ENCODE data around the gene C3orf20.

C3orf20 gene

GRCh38 chr3:14783480-14784086 is 108.6 kb downstream of the C3orf20 start:
- H3K27ac ChIP-seq (ENCODE audit: low read depth in 2 of 2, low read length in 2 of 2) = no peak overlapping the region
- no peaks in the 10 kb centered on the region for H3K36me3 ChIP-seq (ENCODE audit: control insufficient read depth in 2 of 2, insufficient read depth in 2 of 2, low read length in 2 of 2)
- no peak overlapping the region for H3K9ac ChIP-seq (ENCODE audit: low read depth in 1 of 2, low read length in 2 of 2)
- no peaks in the 10 kb centered on the region for H3K27me3 ChIP-seq (ENCODE audit: control insufficient read depth in 2 of 2, insufficient read depth in 2 of 2, low read length in 2 of 2)
- H3K4me3 ChIP-seq (ENCODE audit: low read length in 2 of 2) = no peak overlapping the region
- peaks cover 0 to 3% of the 10 kb centered on the region in 2 donors for H3K9me3 ChIP-seq (ENCODE audit: control insufficient read depth in 2 of 2, low read length in 2 of 2)
- H3K4me1 ChIP-seq (ENCODE audit: control insufficient read depth in 2 of 2, insufficient read depth in 2 of 2, low read length in 2 of 2) = no peaks in the 10 kb centered on the region

- no peaks in the 10 kb centered on the region for H3K9me3 ChIP-seq (ENCODE audit: control insufficient read depth in 2 of 2, low read length in 2 of 2)
- H3K9ac ChIP-seq (ENCODE audit: low read depth in 1 of 2, low read length in 2 of 2) = no peak overlapping the region
- H3K4me3 ChIP-seq (ENCODE audit: low read length in 2 of 2) = no peak overlapping the region
- no peaks in the 10 kb centered on the region for H3K27me3 ChIP-seq (ENCODE audit: control insufficient read depth in 2 of 2, insufficient read depth in 2 of 2, low read length in 2 of 2)
- H3K27ac ChIP-seq (ENCODE audit: low read depth in 2 of 2, low read length in 2 of 2) = no peak overlapping the region
- no peaks in the 10 kb centered on the region for H3K4me1 ChIP-seq (ENCODE audit: control insufficient read depth in 2 of 2, insufficient read depth in 2 of 2, low read length in 2 of 2)
- no peaks in the 10 kb centered on the region for H3K36me3 ChIP-seq (ENCODE audit: control insufficient read depth in 2 of 2, insufficient read depth in 2 of 2, low read length in 2 of 2)
Measured at GRCh38 chr3:14784087-14784681, 109.2 kb downstream of the C3orf20 start.

DNA sequence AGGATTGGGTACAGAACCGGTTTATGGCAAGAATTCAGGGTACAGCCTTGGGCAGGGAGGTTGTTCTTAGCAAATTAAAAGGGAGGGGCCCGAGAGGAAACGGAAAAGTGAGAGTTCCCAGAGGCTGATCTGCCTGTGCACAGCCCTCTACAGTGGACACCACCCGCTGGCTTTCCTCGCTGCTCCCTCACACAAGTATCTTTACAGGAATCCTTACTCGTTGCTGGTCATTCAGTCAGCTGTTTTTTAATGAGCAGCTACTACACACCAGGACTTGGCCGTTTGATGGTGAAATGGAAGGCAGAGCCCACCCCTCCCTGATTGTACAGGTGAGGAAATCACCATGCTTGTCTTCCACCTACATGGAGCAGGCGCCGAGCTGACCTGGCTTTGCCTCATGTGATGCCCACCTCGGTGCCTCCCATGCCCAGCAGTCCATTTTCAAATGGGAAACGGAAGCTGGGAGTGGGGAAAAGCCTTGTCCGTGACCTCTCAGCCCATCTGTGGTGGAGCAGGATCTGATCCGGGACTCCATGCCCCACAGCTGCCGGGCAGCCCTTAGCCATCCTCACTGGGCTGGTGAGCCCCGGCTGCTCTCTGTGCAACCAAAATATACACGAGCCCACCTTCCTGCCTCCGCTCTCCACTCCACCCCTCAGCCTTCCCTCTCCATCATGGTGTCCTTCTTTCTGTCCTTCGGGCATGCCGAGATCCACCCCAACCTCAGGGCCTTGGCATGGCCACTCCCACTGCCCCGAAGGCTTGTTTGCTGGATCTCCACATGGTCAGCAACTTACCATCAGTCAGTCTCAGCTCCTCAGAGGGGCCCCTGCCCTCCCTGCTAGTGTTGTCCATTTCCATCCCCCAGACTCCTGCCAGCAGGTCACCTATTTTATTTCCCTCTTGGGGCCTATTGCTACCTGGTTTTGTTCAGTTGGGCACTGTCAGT is 110.5 kb downstream of the C3orf20 start:
- Histone ChIP-seq H3K27me3 (ENCODE audit: control insufficient read depth in 2 of 2, insufficient read depth in 2 of 2, low read length in 2 of 2) (peaks cover 0 to 4% of the 10 kb centered on the region in 2 donors), H3K9ac (ENCODE audit: low read depth in 1 of 2, low read length in 2 of 2) (no peak overlapping the region), H3K4me1 (ENCODE audit: control insufficient read depth in 2 of 2, insufficient read depth in 2 of 2, low read length in 2 of 2) (no peaks in the 10 kb centered on the region), H3K9me3 (ENCODE audit: control insufficient read depth in 2 of 2, low read length in 2 of 2) (no peaks in the 10 kb centered on the region), H3K4me3 (ENCODE audit: low read length in 2 of 2) (no peak overlapping the region), H3K36me3 (ENCODE audit: control insufficient read depth in 2 of 2, insufficient read depth in 2 of 2, low read length in 2 of 2) (no peaks in the 10 kb centered on the region), H3K27ac (ENCODE audit: low read depth in 2 of 2, low read length in 2 of 2) (no peak overlapping the region)

- H3K27me3 ChIP-seq (ENCODE audit: control insufficient read depth in 2 of 2, insufficient read depth in 2 of 2, low read length in 2 of 2) = peaks cover 0 to 7% of the 10 kb centered on the region in 2 donors
Measured at GRCh38 chr3:14786369-14786768, 111.4 kb downstream of the C3orf20 start.

GRCh38 chr3:14787630-14788029 is 112.7 kb downstream of the C3orf20 start:
- Histone ChIP-seq H3K27me3 (ENCODE audit: control insufficient read depth in 2 of 2, insufficient read depth in 2 of 2, low read length in 2 of 2) (peaks cover 0 to 7% of the 10 kb centered on the region in 2 donors), H3K27ac (ENCODE audit: low read depth in 2 of 2, low read length in 2 of 2) (no peak overlapping the region), H3K4me1 (ENCODE audit: control insufficient read depth in 2 of 2, insufficient read depth in 2 of 2, low read length in 2 of 2) (no peaks in the 10 kb centered on the region), H3K9ac (ENCODE audit: low read depth in 1 of 2, low read length in 2 of 2) (no peak overlapping the region), H3K9me3 (ENCODE audit: control insufficient read depth in 2 of 2, low read length in 2 of 2) (no peaks in the 10 kb centered on the region), H3K36me3 (ENCODE audit: control insufficient read depth in 2 of 2, insufficient read depth in 2 of 2, low read length in 2 of 2) (no peaks in the 10 kb centered on the region), H3K4me3 (ENCODE audit: low read length in 2 of 2) (no peak overlapping the region)

More at GRCh38 chr3:14786369-14786768, 111.4 kb downstream of the C3orf20 start:
- no peak overlapping the region for H3K4me3 ChIP-seq (ENCODE audit: low read length in 2 of 2)
- no peaks in the 10 kb centered on the region for H3K36me3 ChIP-seq (ENCODE audit: control insufficient read depth in 2 of 2, insufficient read depth in 2 of 2, low read length in 2 of 2)
- no peaks in the 10 kb centered on the region for H3K9me3 ChIP-seq (ENCODE audit: control insufficient read depth in 2 of 2, low read length in 2 of 2)
- no peak overlapping the region for H3K9ac ChIP-seq (ENCODE audit: low read depth in 1 of 2, low read length in 2 of 2)
- H3K4me1 ChIP-seq (ENCODE audit: control insufficient read depth in 2 of 2, insufficient read depth in 2 of 2, low read length in 2 of 2) = no peaks in the 10 kb centered on the region
- no peak overlapping the region for H3K27ac ChIP-seq (ENCODE audit: low read depth in 2 of 2, low read length in 2 of 2)

DNA sequence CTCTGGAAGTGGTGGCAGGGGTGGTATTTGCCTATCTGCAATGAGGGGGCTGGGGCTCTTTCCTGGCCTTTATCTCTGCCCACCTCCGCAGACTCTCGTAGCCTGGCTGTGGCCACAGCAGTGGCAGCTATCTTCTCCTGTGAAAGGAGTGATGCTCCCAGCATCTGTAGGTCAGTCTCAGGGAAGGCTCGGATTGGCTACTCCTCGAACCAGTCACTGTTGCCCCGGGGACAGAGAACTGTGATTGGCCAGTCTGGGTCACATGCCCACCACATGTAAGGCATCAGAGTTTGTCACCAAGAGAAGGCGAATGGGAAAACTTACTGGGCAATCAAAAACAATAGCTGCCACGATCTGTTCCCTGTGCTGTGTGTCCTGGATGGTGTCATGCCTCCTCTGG is 113.7 kb downstream of the C3orf20 start:
- no peaks in the 10 kb centered on the region for H3K36me3 ChIP-seq (ENCODE audit: control insufficient read depth in 2 of 2, insufficient read depth in 2 of 2, low read length in 2 of 2)
- peaks cover 0 to 7% of the 10 kb centered on the region in 2 donors for H3K27me3 ChIP-seq (ENCODE audit: control insufficient read depth in 2 of 2, insufficient read depth in 2 of 2, low read length in 2 of 2)
- no peak overlapping the region for H3K4me3 ChIP-seq (ENCODE audit: low read length in 2 of 2)
- H3K27ac ChIP-seq (ENCODE audit: low read depth in 2 of 2, low read length in 2 of 2) = no peak overlapping the region
- no peak overlapping the region for H3K9ac ChIP-seq (ENCODE audit: low read depth in 1 of 2, low read length in 2 of 2)
- H3K4me1 ChIP-seq (ENCODE audit: control insufficient read depth in 2 of 2, insufficient read depth in 2 of 2, low read length in 2 of 2) = no peaks in the 10 kb centered on the region
- H3K9me3 ChIP-seq (ENCODE audit: control insufficient read depth in 2 of 2, low read length in 2 of 2) = no peaks in the 10 kb centered on the region

DNA sequence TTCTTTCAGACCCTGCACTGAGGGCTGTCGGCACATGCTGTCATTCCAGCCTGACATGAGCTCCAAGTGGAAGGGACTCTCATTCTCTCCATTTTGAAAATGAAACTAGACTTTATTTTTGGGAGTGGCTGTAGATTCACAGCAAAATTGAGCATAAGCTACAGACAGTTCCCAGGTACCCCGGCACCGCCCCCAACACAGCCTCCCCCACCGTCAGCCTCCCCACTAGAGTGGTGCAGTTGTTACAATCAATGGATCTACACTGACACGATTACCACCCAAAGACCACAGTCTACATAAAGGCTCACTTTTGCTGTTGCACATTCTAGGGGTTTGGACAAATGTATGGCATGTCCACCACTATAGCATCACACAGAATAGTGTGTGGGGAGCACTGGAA is 114.3 kb downstream of the C3orf20 start:
- no peaks in the 10 kb centered on the region for H3K4me1 ChIP-seq (ENCODE audit: control insufficient read depth in 2 of 2, insufficient read depth in 2 of 2, low read length in 2 of 2)
- no peaks in the 10 kb centered on the region for H3K9me3 ChIP-seq (ENCODE audit: control insufficient read depth in 2 of 2, low read length in 2 of 2)

DNA sequence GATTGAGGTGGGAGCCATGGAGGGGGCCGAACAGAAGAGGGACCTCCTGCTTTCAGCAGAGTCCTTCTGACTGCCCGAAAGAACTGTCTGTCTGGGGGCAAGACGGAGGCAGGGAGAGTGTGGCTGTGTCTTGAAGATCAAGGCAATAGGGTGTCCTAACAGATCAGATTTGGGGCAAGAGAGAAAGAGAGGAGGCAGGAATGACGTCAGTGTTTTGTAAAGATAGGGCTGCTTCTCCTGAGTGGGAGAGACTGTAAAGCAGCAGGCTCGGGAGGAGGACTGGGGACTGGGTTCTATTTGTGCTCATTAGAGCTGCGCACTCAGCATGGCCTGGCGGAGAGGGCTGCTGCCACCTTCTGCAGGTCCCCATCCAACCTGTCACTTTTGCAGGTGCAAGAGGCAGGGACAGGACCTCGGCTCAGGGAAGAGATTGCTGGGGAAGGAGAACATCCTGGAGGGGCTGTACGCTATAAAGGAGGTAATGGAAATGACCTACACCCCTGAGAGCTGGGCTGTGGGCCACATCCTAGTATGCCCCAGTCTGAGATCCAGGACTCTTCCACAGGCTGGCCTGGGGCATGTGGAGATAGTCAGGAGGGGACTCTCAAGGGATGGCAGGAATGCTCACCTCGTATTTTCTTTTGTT is 114.8 kb downstream of the C3orf20 start:
- H3K4me1 ChIP-seq (ENCODE audit: control insufficient read depth in 2 of 2, insufficient read depth in 2 of 2, low read length in 2 of 2) = no peaks in the 10 kb centered on the region
- no peak overlapping the region for H3K4me3 ChIP-seq (ENCODE audit: low read length in 2 of 2)
- H3K27me3 ChIP-seq (ENCODE audit: control insufficient read depth in 2 of 2, insufficient read depth in 2 of 2, low read length in 2 of 2) = peaks cover 0 to 7% of the 10 kb centered on the region in 2 donors
- no peak overlapping the region for H3K9ac ChIP-seq (ENCODE audit: low read depth in 1 of 2, low read length in 2 of 2)
- H3K36me3 ChIP-seq (ENCODE audit: control insufficient read depth in 2 of 2, insufficient read depth in 2 of 2, low read length in 2 of 2) = no peaks in the 10 kb centered on the region
- no peaks in the 10 kb centered on the region for H3K9me3 ChIP-seq (ENCODE audit: control insufficient read depth in 2 of 2, low read length in 2 of 2)
- no peak overlapping the region for H3K27ac ChIP-seq (ENCODE audit: low read depth in 2 of 2, low read length in 2 of 2)

More for the DNA sequence above, 114.3 kb downstream of the C3orf20 start:
- H3K27ac ChIP-seq (ENCODE audit: low read depth in 2 of 2, low read length in 2 of 2) = no peak overlapping the region
- no peaks in the 10 kb centered on the region for H3K36me3 ChIP-seq (ENCODE audit: control insufficient read depth in 2 of 2, insufficient read depth in 2 of 2, low read length in 2 of 2)
- H3K4me3 ChIP-seq (ENCODE audit: low read length in 2 of 2) = no peak overlapping the region
- peaks cover 0 to 7% of the 10 kb centered on the region in 2 donors for H3K27me3 ChIP-seq (ENCODE audit: control insufficient read depth in 2 of 2, insufficient read depth in 2 of 2, low read length in 2 of 2)
- no peak overlapping the region for H3K9ac ChIP-seq (ENCODE audit: low read depth in 1 of 2, low read length in 2 of 2)

DNA sequence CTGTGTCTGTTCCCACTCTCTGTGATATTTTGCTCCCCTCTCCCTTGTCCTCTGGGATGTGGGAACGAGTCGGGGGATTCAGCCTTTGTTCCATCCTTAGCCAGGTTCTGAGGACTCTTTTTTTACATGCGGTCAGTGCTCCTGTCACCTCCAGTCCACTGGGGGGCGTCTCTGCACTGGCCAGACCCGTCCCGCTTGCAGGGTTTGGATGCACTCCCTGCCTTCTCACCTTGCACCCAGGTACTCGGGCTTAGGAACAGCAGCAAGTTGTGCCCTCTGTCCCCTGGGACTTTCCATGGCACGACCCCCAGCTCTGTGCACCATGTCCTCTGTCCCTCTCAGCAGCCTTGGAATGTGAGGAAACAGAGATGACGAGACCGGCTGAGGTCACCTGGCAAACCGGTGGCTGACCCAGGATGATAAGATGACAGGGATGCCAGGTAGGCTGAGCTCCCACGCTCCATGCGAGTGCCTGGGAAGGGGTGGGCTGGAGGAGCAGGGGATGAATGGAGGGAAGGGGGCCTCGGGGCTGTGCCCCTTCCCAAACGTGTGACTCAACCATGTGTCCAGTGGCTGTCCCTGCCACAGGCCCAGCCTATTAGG is 116.5 kb downstream of the C3orf20 start:
- H3K9ac ChIP-seq (ENCODE audit: low read depth in 1 of 2, low read length in 2 of 2) = no peak overlapping the region
- H3K27ac ChIP-seq (ENCODE audit: low read depth in 2 of 2, low read length in 2 of 2) = no peak overlapping the region
- no peaks in the 10 kb centered on the region for H3K36me3 ChIP-seq (ENCODE audit: control insufficient read depth in 2 of 2, insufficient read depth in 2 of 2, low read length in 2 of 2)
- peaks cover 0 to 7% of the 10 kb centered on the region in 2 donors for H3K27me3 ChIP-seq (ENCODE audit: control insufficient read depth in 2 of 2, insufficient read depth in 2 of 2, low read length in 2 of 2)
- H3K4me1 ChIP-seq (ENCODE audit: control insufficient read depth in 2 of 2, insufficient read depth in 2 of 2, low read length in 2 of 2) = no peaks in the 10 kb centered on the region
- H3K9me3 ChIP-seq (ENCODE audit: control insufficient read depth in 2 of 2, low read length in 2 of 2) = no peaks in the 10 kb centered on the region
- no peak overlapping the region for H3K4me3 ChIP-seq (ENCODE audit: low read length in 2 of 2)

Data from mucosa of rectum (tissue), 2 donors.